ENCODE measurements around the gene EXT2.

GRCh38 chr11:44051171-44051570, 44.3 kb upstream of the EXT2 start:
- TF ChIP-seq CTCF (IDR thresholded peaks at IDR 0.05): no peak
- TF ChIP-seq POLR2A (IDR thresholded peaks at IDR 0.05): no peak
